Measurements from ENCODE around the gene MFN2. TPM values are rescaled to one million over a fixed set of nuclear protein-coding genes. Genes with fewer than 3 reads are reported as not detected.

Gene MFN2
- total RNA-seq, 1 experiment from 2014 or later, result 104 TPM

GRCh38 chr1:11985171-11985570 lies 4.9 kb downstream of the MFN2 start:
- CTCF ChIA-PET, result no interaction called here
- ATAC-seq, result no peak
- H3K36me3 ChIP-seq (ENCODE audit: control insufficient read depth, insufficient read depth, low read length), result peaks cover 11% of the 10 kb centered on the region
- POLR2A ChIA-PET, result interaction anchor here (0.7 kb wide), 1 partner anchor 77 kb away, joined by 21 read pairs; no protein-coding TSS in a partner anchor
- no peaks in the 10 kb centered on the region for H3K9me3 ChIP-seq (ENCODE audit: control insufficient read depth, insufficient read depth, low read depth, low read length)
- H3K27ac ChIP-seq (ENCODE audit: low read length), result no peak overlapping the region
- in situ Hi-C loops (cut with HindIII; ENCODE audit: low pct_unique_long_range_greater_than_20kb, low sequenced_read_pairs), result no loop called here
- no TSS peak for BruUV-seq (replicated peaks)
- no peak overlapping the region for H3K4me3 ChIP-seq (ENCODE audit: low read depth in 2 of 2, low read length in 2 of 2)
- TF ChIP-seq TCF7L2 (IDR thresholded peaks at IDR 0.05; ENCODE audit: low read depth, low read length), result no peak
- no peak for TF ChIP-seq CTCF (IDR thresholded peaks at IDR 0.05)
- TF ChIP-seq POLR2AphosphoS5 (IDR thresholded peaks at IDR 0.05; ENCODE audit: low read depth, low read length), result no peak
- no peak for TF ChIP-seq REST (IDR thresholded peaks at IDR 0.05; ENCODE audit: insufficient read depth in 1 of 2, low read depth in 2 of 2, low read length in 1 of 2)
- TF ChIP-seq SIN3A (IDR thresholded peaks at IDR 0.05; ENCODE audit: borderline replicate concordance, insufficient read depth, low read depth, low read length), result no peak
- H3K27me3 ChIP-seq (ENCODE audit: control insufficient read depth, insufficient read depth, low read length), result no peaks in the 10 kb centered on the region
- intact Hi-C loops (cut with micrococcal nuclease; ENCODE audit: unreplicated experiment), result no loop called here
- no peak for DNase-seq (ENCODE audit: low read depth, low spot score)
- peaks cover 18% of the 10 kb centered on the region for H3K4me1 ChIP-seq (ENCODE audit: control insufficient read depth, insufficient read depth, low read length)

- Histone ChIP-seq H3K27ac (ENCODE audit: low read length) (no peak overlapping the region), H3K4me1 (ENCODE audit: control insufficient read depth, insufficient read depth, low read length) (peaks cover 20% of the 10 kb centered on the region), H3K27me3 (ENCODE audit: control insufficient read depth, insufficient read depth, low read length) (no peaks in the 10 kb centered on the region), H3K36me3 (ENCODE audit: control insufficient read depth, insufficient read depth, low read length) (peaks cover 9% of the 10 kb centered on the region), H3K9me3 (ENCODE audit: control insufficient read depth, insufficient read depth, low read depth, low read length) (no peaks in the 10 kb centered on the region), H3K4me3 (ENCODE audit: low read depth in 2 of 2, low read length in 2 of 2) (no peak overlapping the region)
- ChIA-PET CTCF (no interaction called here), POLR2A (interaction anchor here (0.7 kb wide), 1 partner anchor 78 kb away, joined by 21 read pairs; no protein-coding TSS in a partner anchor)
- DNase-seq (ENCODE audit: low read depth, low spot score) (no peak), ATAC-seq (no peak)
- in situ Hi-C loops (cut with HindIII; ENCODE audit: low pct_unique_long_range_greater_than_20kb, low sequenced_read_pairs), result no loop called here
- intact Hi-C loops (cut with micrococcal nuclease; ENCODE audit: unreplicated experiment), result no loop called here
- TF ChIP-seq REST (IDR thresholded peaks at IDR 0.05; ENCODE audit: insufficient read depth in 1 of 2, low read depth in 2 of 2, low read length in 1 of 2) (no peak), POLR2AphosphoS5 (IDR thresholded peaks at IDR 0.05; ENCODE audit: low read depth, low read length) (no peak), CTCF (IDR thresholded peaks at IDR 0.05) (no peak), SIN3A (IDR thresholded peaks at IDR 0.05; ENCODE audit: borderline replicate concordance, insufficient read depth, low read depth, low read length) (no peak), TCF7L2 (IDR thresholded peaks at IDR 0.05; ENCODE audit: low read depth, low read length) (no peak)
- no TSS peak for BruUV-seq (replicated peaks)
Measured at GRCh38 chr1:11985851-11986250, 5.6 kb downstream of the MFN2 start.
